ENCODE results near the gene FN3K.

DNA sequence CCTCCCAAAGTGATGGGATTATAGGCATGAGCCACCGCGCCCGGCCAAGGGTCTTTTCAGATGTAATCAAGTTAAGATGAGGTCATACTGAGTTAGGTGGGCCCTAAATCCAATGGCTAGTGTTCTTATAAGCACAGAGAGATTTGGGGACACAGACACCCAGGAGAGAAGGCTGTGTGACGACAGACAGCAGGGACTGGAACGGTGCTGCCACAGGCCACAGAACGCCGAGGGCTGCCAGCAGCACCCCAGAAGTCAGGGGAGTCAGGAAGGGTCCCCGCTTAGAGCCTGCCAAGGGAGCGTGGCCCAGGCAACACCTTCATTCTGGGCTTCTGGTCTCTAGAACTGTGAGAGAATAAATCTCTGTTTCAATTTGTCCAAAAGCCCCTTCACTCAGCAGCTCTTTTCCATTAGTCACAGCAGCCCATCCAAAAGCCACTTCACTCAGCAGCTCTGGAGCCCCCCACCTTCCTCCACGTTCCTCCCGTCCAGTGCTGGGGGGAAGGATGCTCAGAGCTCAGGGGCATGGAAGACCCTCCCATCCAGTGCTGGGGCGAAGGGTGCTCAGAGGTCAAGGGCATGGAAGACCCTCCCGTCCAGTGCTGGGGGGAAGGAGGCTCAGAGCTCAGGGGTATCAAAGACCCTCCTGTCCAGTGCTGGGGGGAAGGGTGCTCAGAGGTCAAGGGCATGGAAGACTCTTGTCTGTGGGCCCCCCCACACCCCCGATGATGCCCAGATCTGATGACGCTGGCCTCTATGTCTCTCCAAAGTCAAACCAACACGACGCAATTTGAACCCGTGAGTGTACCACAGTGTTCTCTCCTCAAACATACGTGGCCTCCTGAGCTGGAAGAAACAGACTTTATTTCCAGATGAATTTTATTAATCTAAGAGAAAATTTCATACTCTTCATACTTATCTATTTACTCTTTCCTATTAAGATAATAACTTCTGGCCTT, 48.8 kb upstream of the FN3K start:
- no peak for TF ChIP-seq EZH2 (IDR thresholded peaks at IDR 0.05; ENCODE audit: insufficient read depth, poor library complexity, severe bottlenecking)
- TF ChIP-seq EZH2phosphoT487 (IDR thresholded peaks at IDR 0.05; ENCODE audit: insufficient read depth, low read depth), result no peak

Measured in GM23248 (cell line).